ENCODE measurements around the gene CKLF.

Gene CKLF

GRCh38 chr16:66516509-66516807 lies 35.9 kb upstream of the CKLF start:
- Histone ChIP-seq H4K5ac (ENCODE audit: low read length) (no peak overlapping the region), H3K4me1 (ENCODE audit: control insufficient read depth, low read depth, low read length) (peaks cover 2% of the 10 kb centered on the region), H3K27ac (ENCODE audit: low read depth, low read length) (no peak overlapping the region), H3K4ac (ENCODE audit: low read depth, low read length) (no peak overlapping the region), H2AK5ac (ENCODE audit: low read length) (no peak overlapping the region), H4K8ac (ENCODE audit: low read depth, low read length) (no peak overlapping the region), H3K79me2 (ENCODE audit: control insufficient read depth, insufficient read depth, low read length) (no peaks in the 10 kb centered on the region), H2BK5ac (ENCODE audit: low read length) (no peak overlapping the region), H2BK15ac (replicated peaks; ENCODE audit: low read depth) (no peak overlapping the region), H3K18ac (ENCODE audit: low read length) (no peak overlapping the region), H3K79me1 (ENCODE audit: low read length) (no peaks in the 10 kb centered on the region), H3K36me3 (ENCODE audit: control insufficient read depth, insufficient read depth, low read length) (no peaks in the 10 kb centered on the region), H3K4me3 (ENCODE audit: low read length) (no peak overlapping the region), H3K9ac (ENCODE audit: low read length) (no peak overlapping the region), H2BK120ac (ENCODE audit: low read depth, low read length) (no peak overlapping the region), H3K56ac (ENCODE audit: low read length) (no peak overlapping the region), H3K23ac (ENCODE audit: low read length) (no peak overlapping the region), H3K27me3 (ENCODE audit: insufficient read depth, low read length, poor library complexity) (no peaks in the 10 kb centered on the region), H3K4me2 (ENCODE audit: low read length) (no peak overlapping the region)
- WGBS (ENCODE audit: extremely low coverage, insufficient coverage, low lambda C conversion rate), result no CpG with 5 or more reads among the region's 8 CpGs
- no peak for DNase-seq

- no peak overlapping the region for H3K18ac ChIP-seq (ENCODE audit: low read length)
- no peaks in the 10 kb centered on the region for H3K79me2 ChIP-seq (ENCODE audit: control insufficient read depth, insufficient read depth, low read length)
- no peaks in the 10 kb centered on the region for H3K79me1 ChIP-seq (ENCODE audit: low read length)
- H3K56ac ChIP-seq (ENCODE audit: low read length), result peak overlapping the region; percentile 44
- H3K4me2 ChIP-seq (ENCODE audit: low read length), result no peak overlapping the region
- H4K8ac ChIP-seq (ENCODE audit: low read depth, low read length), result no peak overlapping the region
- H3K27me3 ChIP-seq (ENCODE audit: insufficient read depth, low read length, poor library complexity), result no peaks in the 10 kb centered on the region
- no peak overlapping the region for H2BK15ac ChIP-seq (replicated peaks; ENCODE audit: low read depth)
- no peak overlapping the region for H2AK5ac ChIP-seq (ENCODE audit: low read length)
- H3K36me3 ChIP-seq (ENCODE audit: control insufficient read depth, insufficient read depth, low read length), result no peaks in the 10 kb centered on the region
- H3K4ac ChIP-seq (ENCODE audit: low read depth, low read length), result peak overlapping the region; percentile 10
- H2BK5ac ChIP-seq (ENCODE audit: low read length), result no peak overlapping the region
- no CpG with 5 or more reads among the region's 15 CpGs for WGBS (ENCODE audit: extremely low coverage, insufficient coverage, low lambda C conversion rate)
- H3K9ac ChIP-seq (ENCODE audit: low read length), result no peak overlapping the region
- H4K5ac ChIP-seq (ENCODE audit: low read length), result peak overlapping the region; percentile 87
- H3K27ac ChIP-seq (ENCODE audit: low read depth, low read length), result no peak overlapping the region
- no peaks in the 10 kb centered on the region for H3K4me1 ChIP-seq (ENCODE audit: control insufficient read depth, low read depth, low read length)
- H2BK120ac ChIP-seq (ENCODE audit: low read depth, low read length), result no peak overlapping the region
- H3K23ac ChIP-seq (ENCODE audit: low read length), result no peak overlapping the region
- H3K4me3 ChIP-seq (ENCODE audit: low read length), result no peak overlapping the region
- peak; percentile 93 for DNase-seq
Measured at GRCh38 chr16:66516808-66517585, 35.4 kb upstream of the CKLF start.

GRCh38 chr16:66517586-66518263 lies 34.7 kb upstream of the CKLF start:
- H2BK15ac ChIP-seq (replicated peaks; ENCODE audit: low read depth), result no peak overlapping the region
- no peak overlapping the region for H2AK5ac ChIP-seq (ENCODE audit: low read length)
- no peaks in the 10 kb centered on the region for H3K4me1 ChIP-seq (ENCODE audit: control insufficient read depth, low read depth, low read length)
- H2BK120ac ChIP-seq (ENCODE audit: low read depth, low read length), result no peak overlapping the region
- H3K23ac ChIP-seq (ENCODE audit: low read length), result no peak overlapping the region
- H3K56ac ChIP-seq (ENCODE audit: low read length), result no peak overlapping the region
- H2BK5ac ChIP-seq (ENCODE audit: low read length), result no peak overlapping the region
- H4K8ac ChIP-seq (ENCODE audit: low read depth, low read length), result no peak overlapping the region
- no peak for DNase-seq
- no CpG with 5 or more reads among the region's 8 CpGs for WGBS (ENCODE audit: extremely low coverage, insufficient coverage, low lambda C conversion rate)
- H3K18ac ChIP-seq (ENCODE audit: low read length), result no peak overlapping the region
- H3K79me2 ChIP-seq (ENCODE audit: control insufficient read depth, insufficient read depth, low read length), result no peaks in the 10 kb centered on the region
- H3K27ac ChIP-seq (ENCODE audit: low read depth, low read length), result no peak overlapping the region
- no peak overlapping the region for H3K4me2 ChIP-seq (ENCODE audit: low read length)
- no peak overlapping the region for H3K4ac ChIP-seq (ENCODE audit: low read depth, low read length)
- no peak overlapping the region for H3K9ac ChIP-seq (ENCODE audit: low read length)
- H4K5ac ChIP-seq (ENCODE audit: low read length), result no peak overlapping the region
- no peaks in the 10 kb centered on the region for H3K27me3 ChIP-seq (ENCODE audit: insufficient read depth, low read length, poor library complexity)
- H3K36me3 ChIP-seq (ENCODE audit: control insufficient read depth, insufficient read depth, low read length), result no peaks in the 10 kb centered on the region
- no peaks in the 10 kb centered on the region for H3K79me1 ChIP-seq (ENCODE audit: low read length)
- H3K4me3 ChIP-seq (ENCODE audit: low read length), result no peak overlapping the region

GRCh38 chr16:66519482-66520373 lies 32.6 kb upstream of the CKLF start:
- Histone ChIP-seq H2BK120ac (ENCODE audit: low read depth, low read length) (no peak overlapping the region), H3K9ac (ENCODE audit: low read length) (no peak overlapping the region), H3K4me3 (ENCODE audit: low read length) (no peak overlapping the region), H4K5ac (ENCODE audit: low read length) (no peak overlapping the region), H3K56ac (ENCODE audit: low read length) (no peak overlapping the region), H3K36me3 (ENCODE audit: control insufficient read depth, insufficient read depth, low read length) (no peaks in the 10 kb centered on the region), H3K4me1 (ENCODE audit: control insufficient read depth, low read depth, low read length) (no peaks in the 10 kb centered on the region), H3K4ac (ENCODE audit: low read depth, low read length) (no peak overlapping the region), H4K8ac (ENCODE audit: low read depth, low read length) (no peak overlapping the region), H2AK5ac (ENCODE audit: low read length) (no peak overlapping the region), H3K23ac (ENCODE audit: low read length) (no peak overlapping the region), H3K27ac (ENCODE audit: low read depth, low read length) (no peak overlapping the region), H3K27me3 (ENCODE audit: insufficient read depth, low read length, poor library complexity) (no peaks in the 10 kb centered on the region), H2BK15ac (replicated peaks; ENCODE audit: low read depth) (no peak overlapping the region), H2BK5ac (ENCODE audit: low read length) (no peak overlapping the region), H3K79me2 (ENCODE audit: control insufficient read depth, insufficient read depth, low read length) (no peaks in the 10 kb centered on the region), H3K79me1 (ENCODE audit: low read length) (no peaks in the 10 kb centered on the region), H3K18ac (ENCODE audit: low read length) (no peak overlapping the region), H3K4me2 (ENCODE audit: low read length) (no peak overlapping the region)
- DNase-seq, result no peak
- no CpG with 5 or more reads among the region's 11 CpGs for WGBS (ENCODE audit: extremely low coverage, insufficient coverage, low lambda C conversion rate)

GRCh38 chr16:66520406-66521170 lies 31.8 kb upstream of the CKLF start:
- H3K4ac ChIP-seq (ENCODE audit: low read depth, low read length), result no peak overlapping the region
- H2BK120ac ChIP-seq (ENCODE audit: low read depth, low read length), result no peak overlapping the region
- no peak overlapping the region for H4K5ac ChIP-seq (ENCODE audit: low read length)
- no peaks in the 10 kb centered on the region for H3K79me2 ChIP-seq (ENCODE audit: control insufficient read depth, insufficient read depth, low read length)
- no peaks in the 10 kb centered on the region for H3K27me3 ChIP-seq (ENCODE audit: insufficient read depth, low read length, poor library complexity)
- no peak for DNase-seq
- H3K4me1 ChIP-seq (ENCODE audit: control insufficient read depth, low read depth, low read length), result no peaks in the 10 kb centered on the region
- no peak overlapping the region for H3K4me3 ChIP-seq (ENCODE audit: low read length)
- no peak overlapping the region for H3K9ac ChIP-seq (ENCODE audit: low read length)
- H3K4me2 ChIP-seq (ENCODE audit: low read length), result no peak overlapping the region
- H2BK5ac ChIP-seq (ENCODE audit: low read length), result no peak overlapping the region
- WGBS (ENCODE audit: extremely low coverage, insufficient coverage, low lambda C conversion rate), result no CpG with 5 or more reads among the region's 14 CpGs
- H2BK15ac ChIP-seq (replicated peaks; ENCODE audit: low read depth), result no peak overlapping the region
- no peak overlapping the region for H3K56ac ChIP-seq (ENCODE audit: low read length)
- H3K23ac ChIP-seq (ENCODE audit: low read length), result no peak overlapping the region
- H4K8ac ChIP-seq (ENCODE audit: low read depth, low read length), result no peak overlapping the region
- no peak overlapping the region for H2AK5ac ChIP-seq (ENCODE audit: low read length)
- no peak overlapping the region for H3K18ac ChIP-seq (ENCODE audit: low read length)
- H3K27ac ChIP-seq (ENCODE audit: low read depth, low read length), result no peak overlapping the region
- no peaks in the 10 kb centered on the region for H3K36me3 ChIP-seq (ENCODE audit: control insufficient read depth, insufficient read depth, low read length)
- H3K79me1 ChIP-seq (ENCODE audit: low read length), result no peaks in the 10 kb centered on the region

Measured in mesendoderm (in vitro differentiated cells).